IPS DF 6.9 (cell line): Measurements from ENCODE around the gene VILL.
"Not testable (repeated sequence)": the region's sequence is repeated elsewhere in the genome, so short reads cannot be mapped to it uniquely, and the experiment has no call there.

Experiments used
- DNase-seq: peaks from one replicate; pipeline ENCODE4 v3.0.0-alpha.2; 2013; ENCODE audit warnings: low read depth, low spot score
- H3K27ac ChIP-seq: one replicate; pipeline ENCODE4 v1.5.1; 2013; ENCODE audit warnings: low read length, control low read depth
- H3K27me3 ChIP-seq: 2 replicates; pipeline ENCODE4 v1.6.1; 2013; ENCODE audit warnings: mild to moderate bottlenecking, low read length; ENCODE audit not compliant: control insufficient read depth, insufficient read depth
- H3K36me3 ChIP-seq: 2 replicates; pipeline ENCODE4 v1.6.1; 2013; ENCODE audit warnings: low read length; ENCODE audit not compliant: control insufficient read depth, insufficient read depth
- H3K4me1 ChIP-seq: 2 replicates; pipeline ENCODE4 v1.6.1; 2013; ENCODE audit warnings: low read length; ENCODE audit not compliant: control insufficient read depth, insufficient read depth
- H3K4me3 ChIP-seq: 2 replicates; pipeline ENCODE4 v1.5.1; 2013; ENCODE audit warnings: mild to moderate bottlenecking, low read length
- H3K9me3 ChIP-seq: 2 replicates; pipeline ENCODE4 v1.6.1; 2013; ENCODE audit warnings: low read length, inconsistent platforms; ENCODE audit not compliant: control insufficient read depth, insufficient read depth
- WGBS: extraction: QIAGEN DNeasy Blood & Tissue Kit; methylation state at CpG from one replicate; pipeline ENCODE4 v1.1.7; 2013; ENCODE audit warnings: mixed read lengths, missing lambda C conversion rate; ENCODE audit not compliant: insufficient read length, insufficient coverage; 5-methylcytosine and 5-hydroxymethylcytosine counted together

Gene VILL

DNA sequence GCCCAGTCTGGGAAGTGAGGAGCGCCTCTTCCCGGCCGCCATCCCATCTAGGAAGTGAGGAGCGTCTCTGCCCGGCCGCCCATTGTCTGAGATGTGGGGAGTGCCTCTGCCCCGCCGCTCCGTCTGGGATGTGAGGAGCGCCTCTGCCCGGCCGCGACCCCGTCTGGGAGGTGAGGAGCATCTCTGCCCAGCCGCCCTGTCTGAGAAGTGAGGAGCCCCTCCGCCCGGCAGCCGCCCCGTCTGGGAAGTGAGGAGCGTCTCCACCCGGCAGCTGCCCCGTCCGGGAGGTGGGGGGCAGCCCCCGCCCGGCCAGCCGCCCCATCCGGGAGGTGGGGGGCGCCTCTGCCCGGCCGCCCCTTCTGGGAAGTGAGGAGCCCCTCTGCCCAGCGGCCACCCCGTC lies 62.7 kb downstream of the VILL start:
- not testable (repeated sequence) for H3K4me1 ChIP-seq, H3K36me3 ChIP-seq, H3K4me3 ChIP-seq, H3K27me3 ChIP-seq, H3K27ac ChIP-seq, H3K9me3 ChIP-seq, DNase-seq
- WGBS = no CpG with 5 or more reads among the region's 32 CpGs

DNA sequence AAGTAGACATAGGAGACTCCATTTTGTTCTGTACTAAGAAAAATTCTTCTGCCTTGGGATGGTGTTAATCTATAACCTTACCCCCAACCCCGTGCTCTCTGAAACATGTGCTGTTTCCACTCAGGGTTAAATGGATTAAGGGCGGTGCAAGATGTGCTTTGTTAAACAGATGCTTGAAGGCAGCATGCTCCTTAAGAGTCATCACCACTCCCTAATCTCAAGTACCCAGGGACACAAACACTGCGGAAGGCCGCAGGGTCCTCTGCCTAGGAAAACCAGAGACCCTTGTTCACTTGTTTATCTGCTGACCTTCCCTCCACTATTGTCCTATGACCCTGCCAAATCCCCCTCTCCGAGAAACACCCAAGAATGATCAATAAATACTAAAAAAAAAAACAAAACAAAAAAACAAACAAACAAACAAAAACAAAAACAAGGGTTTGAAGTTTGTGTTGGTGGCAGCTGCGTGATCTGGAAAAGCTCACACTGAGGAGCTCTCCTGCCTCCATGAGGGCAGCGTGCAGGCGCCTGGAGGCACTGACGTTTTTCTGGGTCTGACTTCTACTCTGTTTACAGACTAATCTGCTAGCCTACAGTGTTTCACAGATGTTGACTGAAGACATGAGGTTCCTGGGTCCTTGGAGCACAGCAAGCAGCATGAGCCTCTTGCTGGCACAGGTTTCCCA lies 63.4 kb downstream of the VILL start:
- H3K4me3 ChIP-seq, H3K9me3 ChIP-seq, H3K27me3 ChIP-seq, DNase-seq, H3K27ac ChIP-seq, H3K36me3 ChIP-seq, H3K4me1 ChIP-seq: not testable (repeated sequence)
- no CpG with 5 or more reads among the region's 9 CpGs for WGBS

DNA sequence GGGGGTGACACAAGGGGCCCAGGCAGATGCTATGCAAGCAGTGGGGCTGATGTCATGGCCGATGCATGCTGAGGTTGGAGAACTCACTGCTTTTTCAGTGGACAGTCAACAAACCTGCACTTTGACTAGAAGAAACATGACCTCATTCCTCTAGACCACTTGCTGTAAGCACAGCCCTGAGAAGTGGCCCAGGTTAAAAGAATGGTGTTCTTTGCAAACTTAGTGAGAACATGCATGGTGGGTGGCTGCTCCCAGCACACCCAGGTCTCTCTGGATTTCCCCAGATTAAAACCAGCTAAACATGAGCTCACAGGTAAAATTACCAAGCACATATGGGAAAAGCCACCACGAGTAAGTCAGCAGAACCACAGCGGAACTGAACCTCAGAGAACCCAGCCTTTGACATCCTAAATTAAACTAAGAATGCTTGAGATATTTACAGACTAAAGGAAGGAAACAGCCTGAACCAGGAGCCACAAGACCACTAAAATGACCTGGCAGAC lies 64.0 kb downstream of the VILL start:
- DNase-seq = no peak
- Histone ChIP-seq H3K36me3 (no peaks in the 10 kb centered on the region; the same call in 1 of the 2 replicates), H3K9me3 (no peaks in the 10 kb centered on the region; the same call in 1 of the 2 replicates), H3K27me3 (no peaks in the 10 kb centered on the region; the same call in 1 of the 2 replicates), H3K4me1 (no peaks in the 10 kb centered on the region), H3K4me3 (no peak overlapping the region), H3K27ac (no peak overlapping the region)
- WGBS = no CpG with 5 or more reads among the region's 3 CpGs
